Epidermal melanocyte (primary cell): Measurements from ENCODE around the gene WAPL.
"Not testable (repeated sequence)": the region's sequence is repeated elsewhere in the genome, so short reads cannot be mapped to it uniquely, and the experiment has no call there.

Experiments
- DNase-seq: peaks from one replicate; pipeline ENCODE4 v3.0.0; 2011; ENCODE audit warnings: low spot score; ENCODE audit not compliant: insufficient read length

Gene WAPL

GRCh38 chr10:86389441-86390193 lies 132.0 kb downstream of the WAPL start:
- DNase-seq, result no peak

- not testable (repeated sequence) for DNase-seq
Measured at GRCh38 chr10:86389109-86389440, 132.5 kb downstream of the WAPL start.

- no peak for DNase-seq
Measured at GRCh38 chr10:86388119-86388704, 133.4 kb downstream of the WAPL start.

GRCh38 chr10:86387178-86387794 lies 134.3 kb downstream of the WAPL start:
- no peak for DNase-seq

- DNase-seq, result no peak
Measured at GRCh38 chr10:86385806-86386205, 135.8 kb downstream of the WAPL start.
